ACC112 (cell line): Measurements from ENCODE around the gene PASK.

Source experiments
- H2AFZ ChIP-seq: fragments of 200-600 bp; sonication (generic); one replicate; pipeline ENCODE4 v1.6.0; 2017; ENCODE audit warnings: antibody characterized with exemption, low read length; ENCODE audit not compliant: unreplicated experiment
- H3K27ac ChIP-seq: fragments of 200-600 bp; sonication (generic); 2 replicates; pipeline ENCODE4 v1.5.1; 2014; ENCODE audit warnings: low read depth, mild to moderate bottlenecking, antibody characterized with exemption, low read length, moderate library complexity
- H3K27me3 ChIP-seq: fragments of 200-600 bp; sonication (generic); 2 replicates; pipeline ENCODE4 v1.6.1; 2014; ENCODE audit warnings: mild to moderate bottlenecking, antibody characterized with exemption, low read length, moderate library complexity, mixed read lengths; ENCODE audit not compliant: insufficient read depth
- H3K36me3 ChIP-seq: fragments of 200-600 bp; sonication (generic); 2 replicates; pipeline ENCODE4 v1.6.1; 2016; ENCODE audit warnings: mild to moderate bottlenecking, antibody characterized with exemption, low read length, moderate library complexity, mixed read lengths; ENCODE audit not compliant: insufficient read depth
- H3K4me1 ChIP-seq: fragments of 200-600 bp; sonication (generic); one replicate; pipeline ENCODE4 v1.6.1; 2016; ENCODE audit warnings: low read length, mixed read lengths; ENCODE audit not compliant: insufficient read depth, unreplicated experiment, control insufficient read depth
- H3K4me3 ChIP-seq: fragments of 200-600 bp; sonication (generic); 2 replicates; pipeline ENCODE4 v1.5.1; 2014; ENCODE audit warnings: mild to moderate bottlenecking, low read depth, low read length
- H3K79me2 ChIP-seq: fragments of 200-600 bp; sonication (generic); one replicate; pipeline ENCODE4 v1.6.0; 2016; ENCODE audit warnings: low read length; ENCODE audit not compliant: control insufficient read depth, unreplicated experiment, insufficient read depth

The PASK gene

GRCh38 chr2:241157841-241158545 is 8.7 kb upstream of the PASK start:
- Histone ChIP-seq H3K27me3 (no peaks in the 10 kb centered on the region), H2AFZ (no peak overlapping the region), H3K4me1 (peaks cover 63% of the 10 kb centered on the region), H3K4me3 (no peak overlapping the region), H3K27ac (peak overlapping the region; percentile 63), H3K36me3 (peaks cover 20% of the 10 kb centered on the region; the same call in 1 of the 2 replicates), H3K79me2 (no peaks in the 10 kb centered on the region)

GRCh38 chr2:241156971-241157441 is 7.7 kb upstream of the PASK start:
- H3K4me3 ChIP-seq = no peak overlapping the region
- H3K27me3 ChIP-seq = no peaks in the 10 kb centered on the region
- H3K27ac ChIP-seq = peak overlapping the region; percentile 53; the same call in 1 of the 2 replicates
- H3K4me1 ChIP-seq = peaks cover 56% of the 10 kb centered on the region
- H2AFZ ChIP-seq = no peak overlapping the region
- H3K36me3 ChIP-seq = peaks cover 20% of the 10 kb centered on the region; the same call in 1 of the 2 replicates
- H3K79me2 ChIP-seq = peaks cover under 1% of the 10 kb centered on the region

GRCh38 chr2:241155936-241156335 is 6.7 kb upstream of the PASK start:
- Histone ChIP-seq H3K36me3 (peaks cover 20% of the 10 kb centered on the region; the same call in 1 of the 2 replicates), H3K4me1 (peaks cover 59% of the 10 kb centered on the region), H3K4me3 (no peak overlapping the region), H3K27ac (peak overlapping the region; percentile 71; the same call in 1 of the 2 replicates), H2AFZ (no peak overlapping the region), H3K79me2 (peaks cover 10% of the 10 kb centered on the region), H3K27me3 (no peaks in the 10 kb centered on the region)

GRCh38 chr2:241154915-241155314 is 5.6 kb upstream of the PASK start:
- H3K36me3 ChIP-seq = peaks cover 12% of the 10 kb centered on the region; the same call in 1 of the 2 replicates

GRCh38 chr2:241153616-241154015 is 4.3 kb upstream of the PASK start:
- peaks cover 55% of the 10 kb centered on the region for H3K4me1 ChIP-seq
- no peak overlapping the region for H3K4me3 ChIP-seq
- no peaks in the 10 kb centered on the region for H3K27me3 ChIP-seq
- no peak overlapping the region for H2AFZ ChIP-seq
- peaks cover 2% of the 10 kb centered on the region; the same call in 1 of the 2 replicates for H3K36me3 ChIP-seq
- peak overlapping the region; percentile 71; the same call in 1 of the 2 replicates for H3K27ac ChIP-seq
- peaks cover 13% of the 10 kb centered on the region for H3K79me2 ChIP-seq

More at GRCh38 chr2:241154915-241155314, 5.6 kb upstream of the PASK start:
- H3K27ac ChIP-seq = peak overlapping the region; percentile 71
- no peak overlapping the region for H2AFZ ChIP-seq
- H3K4me1 ChIP-seq = peaks cover 60% of the 10 kb centered on the region
- H3K27me3 ChIP-seq = no peaks in the 10 kb centered on the region
- H3K4me3 ChIP-seq = no peak overlapping the region
- H3K79me2 ChIP-seq = peaks cover 13% of the 10 kb centered on the region

- Histone ChIP-seq H3K4me3 (peak overlapping the region; percentile 87; the same call in 1 of the 2 replicates), H3K27me3 (no peaks in the 10 kb centered on the region), H3K27ac (no peak overlapping the region), H3K79me2 (peaks cover 16% of the 10 kb centered on the region), H3K4me1 (peaks cover 43% of the 10 kb centered on the region), H2AFZ (no peak overlapping the region), H3K36me3 (no peaks in the 10 kb centered on the region)
Observed at GRCh38 chr2:241151934-241152660, 2.8 kb upstream of the PASK start.

GRCh38 chr2:241150660-241151530 is 1.6 kb upstream of the PASK start:
- no peaks in the 10 kb centered on the region for H3K27me3 ChIP-seq
- peak overlapping the region; percentile 87 for H3K4me3 ChIP-seq
- peaks cover 16% of the 10 kb centered on the region for H3K79me2 ChIP-seq
- peak overlapping the region; percentile 42; the same call in 1 of the 2 replicates for H3K27ac ChIP-seq
- peaks cover 36% of the 10 kb centered on the region for H3K4me1 ChIP-seq
- no peaks in the 10 kb centered on the region for H3K36me3 ChIP-seq
- peak overlapping the region; percentile 91 for H2AFZ ChIP-seq

- Histone ChIP-seq H3K27me3 (no peaks in the 10 kb centered on the region), H3K4me1 (peaks cover 30% of the 10 kb centered on the region), H3K27ac (peak within 1 kb of the TSS; percentile 42; the same call in 1 of the 2 replicates), H3K36me3 (no peaks in the 10 kb centered on the region), H3K4me3 (peak within 1 kb of the TSS; percentile 87), H3K79me2 (peaks cover 16% of the 10 kb centered on the region), H2AFZ (peak within 1 kb of the TSS; percentile 91)
Observed at GRCh38 chr2:241149925-241150659, 820 bp upstream of the PASK start, which contains the start of gene PPP1R7. Gene PPP1R7 (plus strand): TSS chr2:241150467. CDS start chr2:241150496, 29 bp downstream.

GRCh38 chr2:241149675-241149924 is 328 bp upstream of the PASK start:
- Histone ChIP-seq H3K27ac (no peak overlapping the region), H3K4me3 (peak overlapping the region; percentile 87), H3K27me3 (no peaks in the 10 kb centered on the region), H2AFZ (peak overlapping the region; percentile 77), H3K36me3 (no peaks in the 10 kb centered on the region), H3K79me2 (peaks cover 16% of the 10 kb centered on the region), H3K4me1 (peaks cover 25% of the 10 kb centered on the region)
